Esophagus mucosa (tissue), 1 donor: Measurements from ENCODE around the gene LZTR1. TPM values are rescaled to one million over a fixed set of nuclear protein-coding genes. Genes with fewer than 3 reads are reported as not detected.
"Not testable (repeated sequence)": the region's sequence is repeated elsewhere in the genome, so short reads cannot be mapped to it uniquely, and the experiment has no call there.

Source experiments
- ATAC-seq: fragments of 200-7000 bp; cut with Tn5 transposase; one replicate; pipeline ENCODE4 v1.9.1; 2020
- total RNA-seq: library from RNA; stranded (reverse); gene quantifications from one replicate; pipeline ENCODE4 v1.2.4, GENCODE V29; 2023
- donor health status: DM: yes; HTN: yes; CAD: no.

Gene LZTR1
- total RNA-seq, 1 donor from 2014 or later: 26.3 TPM

GRCh38 chr22:21033895-21034294 is 51.8 kb downstream of the LZTR1 start:
- no peak for ATAC-seq

GRCh38 chr22:21034989-21035388 is 52.9 kb downstream of the LZTR1 start:
- no peak for ATAC-seq

- no peak for ATAC-seq
Observed at GRCh38 chr22:21038405-21038804, 56.3 kb downstream of the LZTR1 start.

GRCh38 chr22:21039158-21039557 is 57.1 kb downstream of the LZTR1 start:
- not testable (repeated sequence) for ATAC-seq

- no peak for ATAC-seq
Observed at GRCh38 chr22:21041937-21042336, 59.8 kb downstream of the LZTR1 start.

GRCh38 chr22:21042978-21043859 is 61.1 kb downstream of the LZTR1 start:
- peak; percentile 78 for ATAC-seq

GRCh38 chr22:21043860-21044535 is 61.9 kb downstream of the LZTR1 start:
- no peak for ATAC-seq

- ATAC-seq: peak; percentile 48
Observed at GRCh38 chr22:21044931-21045584, 63.0 kb downstream of the LZTR1 start.

- ATAC-seq: peak; percentile 75
Observed at GRCh38 chr22:21045585-21046294, 63.6 kb downstream of the LZTR1 start, which contains the start of gene LRRC74B. Gene LRRC74B (plus strand): TSS chr22:21045946. CDS start chr22:21045987, 41 bp downstream.

GRCh38 chr22:21047035-21047661 is 65.1 kb downstream of the LZTR1 start:
- no peak for ATAC-seq

- ATAC-seq: no peak
Observed at GRCh38 chr22:21047730-21048129, 65.6 kb downstream of the LZTR1 start.

GRCh38 chr22:21048448-21048847 is 66.4 kb downstream of the LZTR1 start:
- not testable (repeated sequence) for ATAC-seq

Other genes starting within 250 kb of the LZTR1 start
- 0.08 TPM for gene SERPIND1, start 208.2 kb upstream of the LZTR1 start, total RNA-seq
- 28.5 TPM for gene PI4KA, start 123.5 kb upstream of the LZTR1 start, total RNA-seq
- 24.0 TPM for gene SNAP29, start 123.3 kb upstream of the LZTR1 start, total RNA-seq
- gene CRKL, start 64.9 kb upstream of the LZTR1 start, total RNA-seq: 42.6 TPM
- 1.5 TPM for gene AIFM3, start 15.0 kb upstream of the LZTR1 start, total RNA-seq
- gene THAP7, start 19.8 kb downstream of the LZTR1 start, total RNA-seq: 13.3 TPM
- 0.64 TPM for gene P2RX6, start 32.9 kb downstream of the LZTR1 start, total RNA-seq
- 4.2 TPM for gene SLC7A4, start 50.3 kb downstream of the LZTR1 start, total RNA-seq
- 0.20 TPM for gene LRRC74B, start 63.6 kb downstream of the LZTR1 start, total RNA-seq